ENCODE data around the gene EDAR. TPM values are rescaled to one million over a fixed set of nuclear protein-coding genes. Genes with fewer than 3 reads are reported as not detected.

The EDAR gene
- total RNA-seq, 1 experiment from 2014 or later, result not detected

GRCh38 chr2:108940156-108940555 lies 48.9 kb downstream of the EDAR start:
- no peak for DNase-seq (ENCODE audit: low spot score)

GRCh38 chr2:108938077-108938710 lies 50.8 kb downstream of the EDAR start:
- DNase-seq (ENCODE audit: low spot score), result no peak

GRCh38 chr2:108937367-108938017 lies 51.5 kb downstream of the EDAR start:
- DNase-seq (ENCODE audit: low spot score), result no peak

GRCh38 chr2:108936866-108937265 lies 52.2 kb downstream of the EDAR start:
- no peak for DNase-seq (ENCODE audit: low spot score)

- DNase-seq (ENCODE audit: low spot score), result no peak
These were observed 52.8 kb downstream of the EDAR start for GRCh38 chr2:108936076-108936864.

- DNase-seq (ENCODE audit: low spot score), result no peak
These were observed 53.7 kb downstream of the EDAR start for GRCh38 chr2:108935271-108935741.

- no peak for DNase-seq (ENCODE audit: low spot score)
These were observed 54.3 kb downstream of the EDAR start for GRCh38 chr2:108934583-108935245.

GRCh38 chr2:108934151-108934550 lies 54.9 kb downstream of the EDAR start:
- DNase-seq (ENCODE audit: low spot score), result no peak

GRCh38 chr2:108933691-108934117 lies 55.3 kb downstream of the EDAR start:
- no peak for DNase-seq (ENCODE audit: low spot score)

GRCh38 chr2:108932736-108933332 lies 56.2 kb downstream of the EDAR start:
- no peak for DNase-seq (ENCODE audit: low spot score)

- DNase-seq (ENCODE audit: low spot score), result no peak
These were observed 57.6 kb downstream of the EDAR start for GRCh38 chr2:108931372-108931771.

- no peak for DNase-seq (ENCODE audit: low spot score)
These were observed 59.1 kb downstream of the EDAR start for GRCh38 chr2:108929807-108930425.

GRCh38 chr2:108928660-108929377 lies 60.2 kb downstream of the EDAR start:
- no peak for DNase-seq (ENCODE audit: low spot score)

GRCh38 chr2:108927936-108928659 lies 60.9 kb downstream of the EDAR start:
- peak; percentile 49 for DNase-seq (ENCODE audit: low spot score)

- no peak for DNase-seq (ENCODE audit: low spot score)
These were observed 61.6 kb downstream of the EDAR start for GRCh38 chr2:108927405-108927804.

- DNase-seq (ENCODE audit: low spot score), result no peak
These were observed 62.2 kb downstream of the EDAR start for GRCh38 chr2:108926561-108927380.

- DNase-seq (ENCODE audit: low spot score), result no peak
These were observed 63.3 kb downstream of the EDAR start for GRCh38 chr2:108925735-108926134.

- DNase-seq (ENCODE audit: low spot score), result no peak
These were observed 63.7 kb downstream of the EDAR start for GRCh38 chr2:108925286-108925685.

All from A172 (cell line).